GM23338 (cell line): Measurements from ENCODE around the gene UQCRH. TPM values are rescaled to one million over a fixed set of nuclear protein-coding genes. Genes with fewer than 3 reads are reported as not detected.
A peak's percentile ranks its signal among the peaks of the same experiment; 100 is the strongest.

Source experiments
- ATAC-seq: fragments of 200-7000 bp; cut with Tn5 transposase; 3 replicates; pipeline ENCODE4 v1.9.1; 2020
- DNase-seq: peaks from one replicate; pipeline ENCODE4 v3.0.0-alpha.2; 2015; ENCODE audit warnings: low spot score
- H2AFZ ChIP-seq: fragments of 200-600 bp; sonication (generic); 2 replicates; pipeline ENCODE4 v1.8.0; 2016; ENCODE audit warnings: antibody characterized with exemption, mild to moderate bottlenecking, moderate library complexity
- H3F3A ChIP-seq: fragments of 200-600 bp; sonication (generic); replicated peaks from 2 replicates; pipeline ENCODE4 v1.8.0; 2017; ENCODE audit warnings: antibody characterized with exemption, mixed run types, low read depth
- H3K27ac ChIP-seq: fragments of 200-600 bp; sonication (generic); 2 replicates; pipeline ENCODE4 v1.6.1; 2016; ENCODE audit warnings: low read depth
- H3K27me3 ChIP-seq: fragments of 200-600 bp; sonication (generic); 2 replicates; pipeline ENCODE4 v1.8.0; 2016; ENCODE audit warnings: mild to moderate bottlenecking, mixed run types, moderate library complexity; ENCODE audit not compliant: insufficient read depth
- H3K36me3 ChIP-seq: fragments of 200-600 bp; sonication (generic); 2 replicates; pipeline ENCODE4 v1.8.0; 2016; ENCODE audit warnings: mild to moderate bottlenecking; ENCODE audit not compliant: insufficient read depth
- H3K4me1 ChIP-seq: fragments of 200-600 bp; sonication (generic); 2 replicates; pipeline ENCODE4 v1.8.0; 2016; ENCODE audit warnings: mild to moderate bottlenecking, moderate library complexity; ENCODE audit not compliant: insufficient read depth
- H3K4me2 ChIP-seq: fragments of 200-600 bp; sonication (generic); 2 replicates; pipeline ENCODE4 v1.7.1; 2017; ENCODE audit warnings: mixed run types
- H3K4me3 ChIP-seq: fragments of 200-600 bp; sonication (generic); 2 replicates; pipeline ENCODE4 v1.6.1; 2016; ENCODE audit warnings: mixed run types
- H3K79me2 ChIP-seq: fragments of 200-600 bp; sonication (generic); replicated peaks from 2 replicates; pipeline ENCODE4 v1.8.0; 2017; ENCODE audit warnings: mild to moderate bottlenecking; ENCODE audit not compliant: insufficient read depth
- H3K9me2 ChIP-seq: fragments of 200-600 bp; sonication (generic); 2 replicates; pipeline ENCODE4 v1.8.0; 2017; ENCODE audit not compliant: insufficient read depth
- H4K20me1 ChIP-seq: fragments of 200-600 bp; sonication (generic); replicated peaks from 2 replicates; pipeline ENCODE4 v1.8.0; 2017; ENCODE audit warnings: mild to moderate bottlenecking; ENCODE audit not compliant: insufficient read depth
- H3K27ac Mint-ChIP-seq: 2 replicates; pipeline ENCODE4 v1.8.0; 2020; ENCODE audit warnings: inconsistent platforms, mild to moderate bottlenecking, moderate library complexity, mixed read lengths
- H3K27me3 Mint-ChIP-seq: 3 replicates; pipeline ENCODE4 v1.8.0; 2022; ENCODE audit warnings: low read depth, mild to moderate bottlenecking, moderate library complexity, mixed read lengths, inconsistent platforms; ENCODE audit not compliant: insufficient read depth, poor library complexity
- H3K36me3 Mint-ChIP-seq: 3 replicates; pipeline ENCODE4 v1.8.0; 2021; ENCODE audit warnings: low read depth, mild to moderate bottlenecking, inconsistent platforms, moderate library complexity, mixed read lengths
- H3K4me1 Mint-ChIP-seq: 3 replicates; pipeline ENCODE4 v1.8.0; 2020; ENCODE audit warnings: mild to moderate bottlenecking, inconsistent platforms, mixed read lengths
- H3K4me3 Mint-ChIP-seq: 3 replicates; pipeline ENCODE4 v1.8.0; 2021; ENCODE audit warnings: moderate library complexity, mild to moderate bottlenecking, inconsistent platforms, mixed read lengths
- H3K9me3 Mint-ChIP-seq: 3 replicates; pipeline ENCODE4 v1.8.0; 2020; ENCODE audit warnings: moderate library complexity, mild to moderate bottlenecking, inconsistent platforms, mixed read lengths
- CREB1 ChIP-seq: fragments of 250-450 bp; sonication (Bioruptor Pico); IDR thresholded peaks from 2 replicates; pipeline ENCODE4 v1.5.0; 2020; ENCODE audit warnings: low read depth, mild to moderate bottlenecking, moderate library complexity
- JUNB ChIP-seq: IDR thresholded peaks from one replicate; pipeline ENCODE4 v1.6.1; 2016; ENCODE audit warnings: antibody characterized with exemption; ENCODE audit not compliant: unreplicated experiment
- POLR2AphosphoS5 ChIP-seq: IDR thresholded peaks from 2 replicates; pipeline ENCODE4 v1.6.1; 2016; ENCODE audit warnings: antibody characterized with exemption, low read depth
- ZNF331 ChIP-seq: fragments of 250-450 bp; sonication (Bioruptor Pico); IDR thresholded peaks from 2 replicates; pipeline ENCODE4 v1.5.0; 2020; ENCODE audit warnings: low read depth, mild to moderate bottlenecking, moderate library complexity
- polyA plus RNA-seq: library from polyadenylated mRNA; unstranded; fragments of >200 nt; fragmentation: Nextera tagmentation; extraction: Ambion mirVana; gene quantifications from 2 replicates; pipeline ENCODE4 v1.2.1, GENCODE V29; 2016
- total RNA-seq: library from RNA; depleted of rRNA; stranded (reverse); fragments of >200 nt; shearing (Covaris generic); gene quantifications from 2 replicates; pipeline ENCODE4 v1.2.3, GENCODE V29; 2014
- TF ChIP-seq, protein P1 (sequence below): IDR thresholded peaks from 2 replicates; pipeline ENCODE4 v1.6.1; 2016; ENCODE audit warnings: antibody characterized with exemption
- TF ChIP-seq, protein P2 (sequence below): IDR thresholded peaks from one replicate; pipeline ENCODE4 v1.6.1; 2018; ENCODE audit warnings: antibody characterized with exemption; ENCODE audit not compliant: unreplicated experiment
- TF ChIP-seq, protein P3 (sequence below): fragments of 250-450 bp; sonication (Bioruptor Pico); IDR thresholded peaks from 2 replicates; pipeline ENCODE4 v1.5.0; 2020; ENCODE audit warnings: mild to moderate bottlenecking, moderate library complexity

UQCRH gene
- total and polyA plus RNA-seq, 2 experiments from 2014 or later = 579 to 1,330 TPM

DNA sequence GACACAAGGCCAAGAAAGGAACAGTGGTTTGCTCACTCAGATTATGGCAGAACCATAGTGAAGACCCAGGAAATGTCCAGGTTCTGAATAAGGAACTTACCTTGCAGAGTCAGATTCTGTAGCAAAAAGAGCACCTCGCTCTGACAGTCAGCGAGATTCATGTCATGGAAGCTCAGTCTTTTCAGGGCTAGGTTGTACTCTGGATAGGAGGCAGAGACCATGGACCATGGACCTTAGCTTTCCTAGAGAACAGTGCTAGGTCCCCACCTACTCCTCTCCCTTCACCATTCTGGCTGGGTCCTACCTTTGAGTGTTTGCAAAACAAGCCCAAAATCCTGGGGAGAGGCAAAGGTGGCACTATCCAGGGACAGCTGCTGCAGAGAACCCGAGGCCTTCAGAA lies 23.4 kb upstream of the UQCRH start:
- Histone ChIP-seq H3K4me3 (no peak overlapping the region), H3K36me3 (peaks cover 30% of the 10 kb centered on the region), H3K4me2 (no peak overlapping the region), H3F3A (peaks cover 18% of the 10 kb centered on the region; the same call in 1 of the 2 replicates), H3K9me2 (no peaks in the 10 kb centered on the region), H3K4me1 (no peaks in the 10 kb centered on the region), H3K27ac (no peak overlapping the region), H2AFZ (no peak overlapping the region), H3K79me2 (no peaks in the 10 kb centered on the region), H4K20me1 (peaks cover 4% of the 10 kb centered on the region), H3K27me3 (no peaks in the 10 kb centered on the region)
- Mint-ChIP-seq H3K4me3 (no peak overlapping the region), H3K9me3 (no peaks in the 10 kb centered on the region), H3K27me3 (peaks cover 9% of the 10 kb centered on the region), H3K36me3 (peaks cover 62% of the 10 kb centered on the region), H3K4me1 (peaks cover 2% of the 10 kb centered on the region), H3K27ac (no peak overlapping the region)
- no peak for ATAC-seq
- TF ChIP-seq JUNB (no peak), ZNF331 (CRISPR knock-in tag) (no peak), CREB1 (no peak)
- TF ChIP-seq, protein P1, sequence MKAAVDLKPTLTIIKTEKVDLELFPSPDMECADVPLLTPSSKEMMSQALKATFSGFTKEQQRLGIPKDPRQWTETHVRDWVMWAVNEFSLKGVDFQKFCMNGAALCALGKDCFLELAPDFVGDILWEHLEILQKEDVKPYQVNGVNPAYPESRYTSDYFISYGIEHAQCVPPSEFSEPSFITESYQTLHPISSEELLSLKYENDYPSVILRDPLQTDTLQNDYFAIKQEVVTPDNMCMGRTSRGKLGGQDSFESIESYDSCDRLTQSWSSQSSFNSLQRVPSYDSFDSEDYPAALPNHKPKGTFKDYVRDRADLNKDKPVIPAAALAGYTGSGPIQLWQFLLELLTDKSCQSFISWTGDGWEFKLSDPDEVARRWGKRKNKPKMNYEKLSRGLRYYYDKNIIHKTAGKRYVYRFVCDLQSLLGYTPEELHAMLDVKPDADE = no peak
- TF ChIP-seq, protein P2, sequence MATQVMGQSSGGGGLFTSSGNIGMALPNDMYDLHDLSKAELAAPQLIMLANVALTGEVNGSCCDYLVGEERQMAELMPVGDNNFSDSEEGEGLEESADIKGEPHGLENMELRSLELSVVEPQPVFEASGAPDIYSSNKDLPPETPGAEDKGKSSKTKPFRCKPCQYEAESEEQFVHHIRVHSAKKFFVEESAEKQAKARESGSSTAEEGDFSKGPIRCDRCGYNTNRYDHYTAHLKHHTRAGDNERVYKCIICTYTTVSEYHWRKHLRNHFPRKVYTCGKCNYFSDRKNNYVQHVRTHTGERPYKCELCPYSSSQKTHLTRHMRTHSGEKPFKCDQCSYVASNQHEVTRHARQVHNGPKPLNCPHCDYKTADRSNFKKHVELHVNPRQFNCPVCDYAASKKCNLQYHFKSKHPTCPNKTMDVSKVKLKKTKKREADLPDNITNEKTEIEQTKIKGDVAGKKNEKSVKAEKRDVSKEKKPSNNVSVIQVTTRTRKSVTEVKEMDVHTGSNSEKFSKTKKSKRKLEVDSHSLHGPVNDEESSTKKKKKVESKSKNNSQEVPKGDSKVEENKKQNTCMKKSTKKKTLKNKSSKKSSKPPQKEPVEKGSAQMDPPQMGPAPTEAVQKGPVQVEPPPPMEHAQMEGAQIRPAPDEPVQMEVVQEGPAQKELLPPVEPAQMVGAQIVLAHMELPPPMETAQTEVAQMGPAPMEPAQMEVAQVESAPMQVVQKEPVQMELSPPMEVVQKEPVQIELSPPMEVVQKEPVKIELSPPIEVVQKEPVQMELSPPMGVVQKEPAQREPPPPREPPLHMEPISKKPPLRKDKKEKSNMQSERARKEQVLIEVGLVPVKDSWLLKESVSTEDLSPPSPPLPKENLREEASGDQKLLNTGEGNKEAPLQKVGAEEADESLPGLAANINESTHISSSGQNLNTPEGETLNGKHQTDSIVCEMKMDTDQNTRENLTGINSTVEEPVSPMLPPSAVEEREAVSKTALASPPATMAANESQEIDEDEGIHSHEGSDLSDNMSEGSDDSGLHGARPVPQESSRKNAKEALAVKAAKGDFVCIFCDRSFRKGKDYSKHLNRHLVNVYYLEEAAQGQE = no peak
- DNase-seq = no peak

DNA sequence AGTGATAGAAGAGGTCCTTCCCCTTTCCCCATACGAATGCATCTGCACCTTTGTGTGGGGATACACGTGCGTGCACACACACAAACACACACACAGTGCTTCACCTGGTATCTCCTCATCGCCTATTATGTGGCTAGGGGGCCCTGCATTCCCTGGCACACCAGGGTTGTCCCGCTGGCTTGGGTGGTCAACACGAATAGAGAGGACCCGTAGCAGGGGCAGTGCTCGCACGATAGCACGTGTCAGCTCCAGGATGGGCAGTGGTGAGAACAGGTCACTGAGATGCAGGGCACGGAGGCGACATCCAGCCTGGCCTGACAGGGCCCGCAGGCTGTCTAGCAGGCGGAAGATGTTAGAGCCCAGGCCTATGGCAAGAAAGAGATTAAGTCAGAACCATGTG lies 22.5 kb upstream of the UQCRH start:
- H3K27me3 ChIP-seq = no peaks in the 10 kb centered on the region
- H3K9me3 Mint-ChIP-seq = no peaks in the 10 kb centered on the region
- H3K4me1 ChIP-seq = no peaks in the 10 kb centered on the region
- DNase-seq = no peak
- no peaks in the 10 kb centered on the region for H3K79me2 ChIP-seq
- H4K20me1 ChIP-seq = peaks cover 4% of the 10 kb centered on the region
- peaks cover 62% of the 10 kb centered on the region for H3K36me3 Mint-ChIP-seq
- H3K4me1 Mint-ChIP-seq = peaks cover 9% of the 10 kb centered on the region
- H3K9me2 ChIP-seq = no peaks in the 10 kb centered on the region
- peaks cover 13% of the 10 kb centered on the region for H3K27me3 Mint-ChIP-seq
- ATAC-seq = no peak
- H3K4me3 ChIP-seq = no peak overlapping the region
- no peak overlapping the region for H3K4me2 ChIP-seq
- no peak overlapping the region for H3K4me3 Mint-ChIP-seq
- TF ChIP-seq POLR2AphosphoS5 = peak; percentile 43; the same call in 1 of the 2 replicates
- TF ChIP-seq, protein P3, sequence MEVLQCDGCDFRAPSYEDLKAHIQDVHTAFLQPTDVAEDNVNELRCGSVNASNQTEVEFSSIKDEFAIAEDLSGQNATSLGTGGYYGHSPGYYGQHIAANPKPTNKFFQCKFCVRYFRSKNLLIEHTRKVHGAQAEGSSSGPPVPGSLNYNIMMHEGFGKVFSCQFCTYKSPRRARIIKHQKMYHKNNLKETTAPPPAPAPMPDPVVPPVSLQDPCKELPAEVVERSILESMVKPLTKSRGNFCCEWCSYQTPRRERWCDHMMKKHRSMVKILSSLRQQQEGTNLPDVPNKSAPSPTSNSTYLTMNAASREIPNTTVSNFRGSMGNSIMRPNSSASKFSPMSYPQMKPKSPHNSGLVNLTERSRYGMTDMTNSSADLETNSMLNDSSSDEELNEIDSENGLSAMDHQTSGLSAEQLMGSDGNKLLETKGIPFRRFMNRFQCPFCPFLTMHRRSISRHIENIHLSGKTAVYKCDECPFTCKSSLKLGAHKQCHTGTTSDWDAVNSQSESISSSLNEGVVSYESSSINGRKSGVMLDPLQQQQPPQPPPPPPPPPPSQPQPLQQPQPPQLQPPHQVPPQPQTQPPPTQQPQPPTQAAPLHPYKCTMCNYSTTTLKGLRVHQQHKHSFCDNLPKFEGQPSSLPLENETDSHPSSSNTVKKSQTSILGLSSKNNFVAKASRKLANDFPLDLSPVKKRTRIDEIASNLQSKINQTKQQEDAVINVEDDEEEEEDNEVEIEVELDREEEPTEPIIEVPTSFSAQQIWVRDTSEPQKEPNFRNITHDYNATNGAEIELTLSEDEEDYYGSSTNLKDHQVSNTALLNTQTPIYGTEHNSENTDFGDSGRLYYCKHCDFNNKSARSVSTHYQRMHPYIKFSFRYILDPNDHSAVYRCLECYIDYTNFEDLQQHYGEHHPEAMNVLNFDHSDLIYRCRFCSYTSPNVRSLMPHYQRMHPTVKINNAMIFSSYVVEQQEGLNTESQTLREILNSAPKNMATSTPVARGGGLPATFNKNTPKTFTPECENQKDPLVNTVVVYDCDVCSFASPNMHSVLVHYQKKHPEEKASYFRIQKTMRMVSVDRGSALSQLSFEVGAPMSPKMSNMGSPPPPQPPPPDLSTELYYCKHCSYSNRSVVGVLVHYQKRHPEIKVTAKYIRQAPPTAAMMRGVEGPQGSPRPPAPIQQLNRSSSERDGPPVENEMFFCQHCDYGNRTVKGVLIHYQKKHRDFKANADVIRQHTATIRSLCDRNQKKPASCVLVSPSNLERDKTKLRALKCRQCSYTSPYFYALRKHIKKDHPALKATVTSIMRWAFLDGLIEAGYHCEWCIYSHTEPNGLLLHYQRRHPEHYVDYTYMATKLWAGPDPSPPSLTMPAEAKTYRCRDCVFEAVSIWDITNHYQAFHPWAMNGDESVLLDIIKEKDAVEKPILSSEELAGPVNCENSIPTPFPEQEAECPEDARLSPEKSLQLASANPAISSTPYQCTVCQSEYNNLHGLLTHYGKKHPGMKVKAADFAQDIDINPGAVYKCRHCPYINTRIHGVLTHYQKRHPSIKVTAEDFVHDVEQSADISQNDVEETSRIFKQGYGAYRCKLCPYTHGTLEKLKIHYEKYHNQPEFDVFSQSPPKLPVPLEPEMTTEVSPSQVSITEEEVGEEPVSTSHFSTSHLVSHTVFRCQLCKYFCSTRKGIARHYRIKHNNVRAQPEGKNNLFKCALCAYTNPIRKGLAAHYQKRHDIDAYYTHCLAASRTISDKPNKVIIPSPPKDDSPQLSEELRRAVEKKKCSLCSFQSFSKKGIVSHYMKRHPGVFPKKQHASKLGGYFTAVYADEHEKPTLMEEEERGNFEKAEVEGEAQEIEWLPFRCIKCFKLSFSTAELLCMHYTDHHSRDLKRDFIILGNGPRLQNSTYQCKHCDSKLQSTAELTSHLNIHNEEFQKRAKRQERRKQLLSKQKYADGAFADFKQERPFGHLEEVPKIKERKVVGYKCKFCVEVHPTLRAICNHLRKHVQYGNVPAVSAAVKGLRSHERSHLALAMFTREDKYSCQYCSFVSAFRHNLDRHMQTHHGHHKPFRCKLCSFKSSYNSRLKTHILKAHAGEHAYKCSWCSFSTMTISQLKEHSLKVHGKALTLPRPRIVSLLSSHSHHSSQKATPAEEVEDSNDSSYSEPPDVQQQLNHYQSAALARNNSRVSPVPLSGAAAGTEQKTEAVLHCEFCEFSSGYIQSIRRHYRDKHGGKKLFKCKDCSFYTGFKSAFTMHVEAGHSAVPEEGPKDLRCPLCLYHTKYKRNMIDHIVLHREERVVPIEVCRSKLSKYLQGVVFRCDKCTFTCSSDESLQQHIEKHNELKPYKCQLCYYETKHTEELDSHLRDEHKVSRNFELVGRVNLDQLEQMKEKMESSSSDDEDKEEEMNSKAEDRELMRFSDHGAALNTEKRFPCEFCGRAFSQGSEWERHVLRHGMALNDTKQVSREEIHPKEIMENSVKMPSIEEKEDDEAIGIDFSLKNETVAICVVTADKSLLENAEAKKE (CRISPR knock-in tag) = no peak
- no peak overlapping the region for H3K27ac ChIP-seq
- H3F3A ChIP-seq = peaks cover 25% of the 10 kb centered on the region; the same call in 1 of the 2 replicates
- H3K36me3 ChIP-seq = peaks cover 24% of the 10 kb centered on the region
- H2AFZ ChIP-seq = no peak overlapping the region
- H3K27ac Mint-ChIP-seq = no peak overlapping the region
